GM10266 (cell line): ENCODE measurements around the gene PPP2R1B.

Experiments used
- DNase-seq: peaks from one replicate; pipeline ENCODE4 v3.0.0; 2012; ENCODE audit errors: extremely low spot score
- CTCF ChIP-seq: IDR thresholded peaks from 2 replicates; pipeline ENCODE4 v1.5.1; 2012; ENCODE audit warnings: mild to moderate bottlenecking, low read depth; ENCODE audit not compliant: control insufficient read depth, insufficient read depth; ENCODE audit errors: missing control alignments

Gene PPP2R1B

DNA sequence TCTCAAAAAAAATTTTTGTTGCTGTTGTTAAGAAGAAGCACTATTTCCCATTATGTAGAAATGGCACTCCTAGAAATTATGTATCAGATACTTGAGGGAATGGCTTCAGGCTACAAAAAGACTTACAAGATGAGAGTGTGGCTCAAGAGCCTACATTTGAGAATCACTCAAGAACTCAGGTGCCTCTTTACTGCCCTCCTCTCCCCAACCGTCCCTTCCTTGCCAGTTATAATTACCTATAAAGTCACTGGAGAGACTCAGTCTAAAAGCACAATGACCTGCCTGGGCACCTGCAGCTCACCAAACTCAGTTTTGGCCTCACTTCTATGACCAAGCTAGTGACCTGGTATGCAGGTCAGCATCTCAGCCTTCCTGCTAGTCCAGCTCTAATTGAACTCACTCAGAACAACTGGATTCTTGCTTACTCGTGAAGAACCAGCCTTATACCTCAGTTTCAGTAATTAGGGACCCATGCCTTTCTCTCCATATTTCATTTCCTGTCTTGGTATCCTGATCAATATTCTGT, 41.9 kb upstream of the PPP2R1B start:
- TF ChIP-seq CTCF, result no peak
- no peak for DNase-seq

GRCh38 chr11:111807076-111807475, 40.9 kb upstream of the PPP2R1B start:
- no peak for DNase-seq
- TF ChIP-seq CTCF, result no peak

DNA sequence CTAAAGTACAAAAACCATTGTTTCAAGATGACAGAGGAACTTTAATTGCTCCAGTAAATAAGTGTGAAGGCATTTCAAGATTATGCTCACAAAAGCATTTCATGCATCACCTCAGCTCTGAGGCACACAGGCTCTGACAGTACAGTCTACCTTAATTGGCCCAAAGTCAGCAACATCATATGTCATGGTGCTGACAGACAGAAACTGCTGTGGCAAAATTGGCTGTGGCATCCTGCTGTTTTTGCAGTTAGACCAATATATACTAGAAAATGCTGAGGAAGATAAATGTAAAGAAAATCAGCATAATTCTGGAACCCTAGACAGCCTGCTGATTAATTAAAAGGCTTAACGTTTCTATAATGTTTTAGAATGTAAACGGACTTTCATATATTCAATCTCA, 34.9 kb upstream of the PPP2R1B start:
- no peak for DNase-seq
- no peak for TF ChIP-seq CTCF

GRCh38 chr11:111798279-111798678, 32.1 kb upstream of the PPP2R1B start:
- DNase-seq, result no peak
- TF ChIP-seq CTCF, result no peak

DNA sequence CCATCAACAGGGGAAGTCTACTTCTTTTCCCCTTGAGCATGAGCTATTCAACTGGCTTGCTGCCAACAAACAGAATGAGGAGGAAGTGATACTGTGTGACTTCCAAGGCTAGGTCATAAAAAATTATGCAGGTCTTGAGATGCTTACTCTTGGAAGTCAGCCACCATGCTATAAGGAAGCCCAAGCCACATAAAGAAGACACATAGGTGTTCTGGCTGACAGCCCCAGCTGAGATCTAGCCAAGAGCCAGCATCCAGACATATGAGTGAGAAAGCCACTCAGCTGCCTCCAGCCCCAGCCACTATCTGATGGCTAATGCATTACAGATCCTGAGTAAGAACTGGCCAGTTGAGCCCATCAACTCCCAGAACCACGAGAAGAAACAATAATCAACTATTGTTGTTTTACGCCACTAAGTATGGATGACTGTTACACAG, 31.0 kb upstream of the PPP2R1B start:
- DNase-seq, result peak; percentile 9
- TF ChIP-seq CTCF, result no peak

DNA sequence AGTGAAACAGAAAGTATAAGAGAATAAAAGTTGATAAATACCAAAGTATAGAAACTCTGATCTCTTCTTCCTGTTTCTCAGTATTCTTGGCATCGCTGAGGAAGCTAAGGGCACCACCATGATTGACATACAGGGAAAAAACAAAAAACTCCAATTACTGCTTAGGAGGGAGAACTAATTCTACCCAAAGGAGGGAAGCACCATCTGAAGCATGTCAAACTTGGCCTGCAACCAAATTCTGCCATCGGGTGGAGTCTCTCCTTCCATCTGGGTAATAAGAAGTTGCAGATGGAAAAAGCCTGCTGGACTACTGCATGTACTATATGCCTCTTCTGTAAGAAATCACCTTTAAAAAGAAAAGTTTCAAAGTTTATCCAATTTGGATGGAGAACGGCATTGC, 30.5 kb upstream of the PPP2R1B start:
- TF ChIP-seq CTCF, result no peak
- no peak for DNase-seq

- no peak for DNase-seq
- no peak for TF ChIP-seq CTCF
Measured at GRCh38 chr11:111795334-111795985, 29.3 kb upstream of the PPP2R1B start.
